DOHH2 (cell line): Measurements from ENCODE around the gene HK2.

Experiments used
- H3F3A ChIP-seq: fragments of 200-600 bp; sonication (generic), shearing (Covaris generic); 2 replicates; pipeline ENCODE4 v1.6.0; 2016; ENCODE audit warnings: antibody characterized with exemption, mild to moderate bottlenecking; ENCODE audit not compliant: control insufficient read depth, insufficient read depth
- H3K27ac ChIP-seq: fragments of 200-600 bp; sonication (generic); 2 replicates; pipeline ENCODE4 v1.5.1; 2014; ENCODE audit warnings: low read depth, mild to moderate bottlenecking, low read length, moderate library complexity
- H3K27me3 ChIP-seq: fragments of 200-600 bp; sonication (generic); 2 replicates; pipeline ENCODE4 v1.6.1; 2014; ENCODE audit warnings: mild to moderate bottlenecking, low read length, mixed read lengths; ENCODE audit not compliant: control insufficient read depth
- H3K36me3 ChIP-seq: fragments of 200-600 bp; sonication (generic); 2 replicates; pipeline ENCODE4 v1.6.1; 2014; ENCODE audit warnings: mild to moderate bottlenecking, low read length, moderate library complexity, mixed read lengths; ENCODE audit not compliant: control insufficient read depth
- H3K4me1 ChIP-seq: fragments of 200-600 bp; sonication (generic); 2 replicates; pipeline ENCODE4 v1.6.1; 2014; ENCODE audit warnings: mild to moderate bottlenecking, low read length, mixed read lengths; ENCODE audit not compliant: control insufficient read depth
- H3K4me2 ChIP-seq: fragments of 200-600 bp; sonication (generic); 2 replicates; pipeline ENCODE4 v1.6.0; 2014; ENCODE audit warnings: mild to moderate bottlenecking, low read length, moderate library complexity
- H3K4me3 ChIP-seq: fragments of 200-600 bp; sonication (generic); 2 replicates; pipeline ENCODE4 v1.5.1; 2014; ENCODE audit warnings: mild to moderate bottlenecking, low read length, mixed read lengths
- H3K79me2 ChIP-seq: fragments of 200-600 bp; sonication (generic); 2 replicates; pipeline ENCODE4 v1.6.1; 2014; ENCODE audit warnings: mild to moderate bottlenecking, low read length, mixed read lengths; ENCODE audit not compliant: control insufficient read depth
- H3K9me2 ChIP-seq: fragments of 200-600 bp; sonication (generic); replicated peaks from 2 replicates; pipeline ENCODE4 v1.6.1; 2014; ENCODE audit warnings: mild to moderate bottlenecking, low read length, mixed read lengths; ENCODE audit not compliant: control insufficient read depth
- H3K9me3 ChIP-seq: fragments of 200-600 bp; sonication (generic); 2 replicates; pipeline ENCODE4 v1.6.1; 2014; ENCODE audit warnings: antibody characterized with exemption, low read length, mixed read lengths; ENCODE audit not compliant: control insufficient read depth, insufficient read depth
- H4K20me1 ChIP-seq: fragments of 200-600 bp; sonication (generic); 2 replicates; pipeline ENCODE4 v1.6.0; 2014; ENCODE audit warnings: low read depth, mild to moderate bottlenecking, antibody characterized with exemption, low read length, moderate library complexity; ENCODE audit not compliant: control insufficient read depth, insufficient read depth
- EZH2phosphoT487 ChIP-seq: fragments of 200-600 bp; sonication (generic); IDR thresholded peaks from 2 replicates; pipeline ENCODE4 v1.6.1; 2017; ENCODE audit warnings: borderline replicate concordance, mild to moderate bottlenecking, antibody characterized with exemption, low read length, moderate library complexity, mixed read lengths
- TF ChIP-seq, protein P1 (sequence below): fragments of 200-600 bp; sonication (generic); IDR thresholded peaks from one replicate; pipeline ENCODE4 v1.5.1; 2014; ENCODE audit warnings: antibody characterized with exemption, mild to moderate bottlenecking, low read depth, low read length; ENCODE audit not compliant: poor library complexity, severe bottlenecking

Gene HK2

DNA sequence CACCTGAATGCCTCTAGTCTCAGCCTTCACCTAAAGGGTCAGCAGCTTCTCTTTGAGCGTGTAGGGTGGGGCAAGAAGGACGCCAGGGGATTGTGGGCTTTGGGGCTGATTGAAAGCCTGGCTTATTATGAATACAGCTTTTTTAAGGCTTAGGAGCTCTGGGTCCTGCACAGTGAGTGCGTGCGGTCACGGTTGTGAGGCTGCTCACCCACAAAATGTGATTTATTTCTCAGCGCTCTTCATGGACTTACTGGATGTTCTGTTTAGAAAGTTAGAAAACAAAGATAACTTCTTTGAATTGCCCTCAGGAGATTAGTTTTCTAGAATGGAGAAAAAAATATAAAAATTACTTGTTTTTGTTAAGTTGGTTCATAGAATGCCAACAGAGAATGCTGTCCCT, 37.5 kb downstream of the HK2 start:
- H3K4me1 ChIP-seq, result peaks cover 11% of the 10 kb centered on the region

DNA sequence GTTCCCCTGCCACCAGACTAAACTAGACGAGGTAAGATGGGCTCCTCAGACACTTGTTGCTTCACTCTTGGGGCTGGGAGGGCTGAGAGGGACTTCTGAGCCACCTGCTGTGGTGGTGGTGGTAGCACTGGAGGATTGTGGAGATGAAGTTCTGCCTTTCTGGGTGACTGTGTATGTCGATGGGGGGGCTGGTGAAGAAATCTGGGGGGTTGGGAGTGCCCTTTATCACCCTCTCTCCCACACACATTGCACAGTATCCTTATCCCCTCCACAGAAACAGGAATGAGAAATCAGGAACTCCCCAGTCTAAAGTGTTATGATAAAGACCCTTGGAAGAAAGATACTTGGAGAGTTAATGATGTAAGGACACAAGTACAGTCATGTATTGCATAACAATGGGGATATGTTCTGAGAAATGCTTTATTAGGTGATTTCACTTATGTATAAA, 38.5 kb downstream of the HK2 start:
- no peak for TF ChIP-seq EZH2phosphoT487
- TF ChIP-seq, protein P1, sequence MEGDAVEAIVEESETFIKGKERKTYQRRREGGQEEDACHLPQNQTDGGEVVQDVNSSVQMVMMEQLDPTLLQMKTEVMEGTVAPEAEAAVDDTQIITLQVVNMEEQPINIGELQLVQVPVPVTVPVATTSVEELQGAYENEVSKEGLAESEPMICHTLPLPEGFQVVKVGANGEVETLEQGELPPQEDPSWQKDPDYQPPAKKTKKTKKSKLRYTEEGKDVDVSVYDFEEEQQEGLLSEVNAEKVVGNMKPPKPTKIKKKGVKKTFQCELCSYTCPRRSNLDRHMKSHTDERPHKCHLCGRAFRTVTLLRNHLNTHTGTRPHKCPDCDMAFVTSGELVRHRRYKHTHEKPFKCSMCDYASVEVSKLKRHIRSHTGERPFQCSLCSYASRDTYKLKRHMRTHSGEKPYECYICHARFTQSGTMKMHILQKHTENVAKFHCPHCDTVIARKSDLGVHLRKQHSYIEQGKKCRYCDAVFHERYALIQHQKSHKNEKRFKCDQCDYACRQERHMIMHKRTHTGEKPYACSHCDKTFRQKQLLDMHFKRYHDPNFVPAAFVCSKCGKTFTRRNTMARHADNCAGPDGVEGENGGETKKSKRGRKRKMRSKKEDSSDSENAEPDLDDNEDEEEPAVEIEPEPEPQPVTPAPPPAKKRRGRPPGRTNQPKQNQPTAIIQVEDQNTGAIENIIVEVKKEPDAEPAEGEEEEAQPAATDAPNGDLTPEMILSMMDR, result no peak
- Histone ChIP-seq H3K4me2 (no peak overlapping the region), H3K9me2 (no peaks in the 10 kb centered on the region), H3K27ac (no peak overlapping the region), H4K20me1 (no peaks in the 10 kb centered on the region), H3F3A (peaks cover 2% of the 10 kb centered on the region; the same call in 1 of the 2 replicates), H3K27me3 (no peaks in the 10 kb centered on the region), H3K9me3 (no peaks in the 10 kb centered on the region), H3K4me3 (no peak overlapping the region), H3K79me2 (peaks cover 44% of the 10 kb centered on the region), H3K4me1 (peaks cover 4% of the 10 kb centered on the region; the same call in 1 of the 2 replicates), H3K36me3 (peaks cover 96% of the 10 kb centered on the region)

More for the DNA sequence above, 37.5 kb downstream of the HK2 start:
- H3F3A ChIP-seq, result peaks cover 2% of the 10 kb centered on the region; the same call in 1 of the 2 replicates
- no peak overlapping the region for H3K4me2 ChIP-seq
- 0 out of 2 replicates have a peak, but pooled peaks cover under 1% of the 10 kb centered on the region for H4K20me1 ChIP-seq
- no peaks in the 10 kb centered on the region for H3K9me2 ChIP-seq
- no peaks in the 10 kb centered on the region for H3K27me3 ChIP-seq
- no peak overlapping the region for H3K27ac ChIP-seq
- H3K4me3 ChIP-seq, result no peak overlapping the region
- H3K79me2 ChIP-seq, result peaks cover 54% of the 10 kb centered on the region
- TF ChIP-seq, protein P1, result no peak
- no peak for TF ChIP-seq EZH2phosphoT487
- H3K9me3 ChIP-seq, result no peaks in the 10 kb centered on the region
- peaks cover 96% of the 10 kb centered on the region for H3K36me3 ChIP-seq

DNA sequence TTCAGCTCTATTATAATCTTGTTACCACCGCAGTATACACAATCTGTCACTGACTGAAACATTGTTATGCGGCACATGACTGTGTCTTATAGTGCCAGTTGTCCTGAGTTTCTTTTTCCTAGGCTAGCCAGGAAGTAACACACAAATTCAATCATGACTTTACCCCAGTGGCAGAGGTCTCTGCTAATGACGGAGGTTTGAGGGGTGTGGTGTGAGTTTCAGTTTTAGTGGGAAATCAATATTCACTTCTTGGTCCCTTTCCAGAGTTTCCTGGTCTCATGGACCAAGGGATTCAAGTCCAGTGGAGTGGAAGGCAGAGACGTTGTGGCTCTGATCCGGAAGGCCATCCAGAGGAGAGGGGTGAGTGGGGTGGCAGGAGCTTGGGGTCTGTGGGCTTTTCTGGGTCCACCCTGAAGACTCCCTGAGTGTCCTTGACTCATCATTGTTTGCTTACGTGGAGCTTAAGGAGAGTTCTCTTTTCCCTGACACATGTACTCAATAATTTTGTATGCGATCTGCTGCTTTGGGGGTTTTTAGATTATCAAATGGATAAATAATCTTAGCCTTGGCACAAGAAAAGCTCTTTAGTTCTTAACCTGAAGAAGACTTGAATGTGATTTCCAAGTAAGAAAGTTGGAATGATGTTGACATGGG, 39.2 kb downstream of the HK2 start:
- H3K36me3 ChIP-seq, result peaks cover 96% of the 10 kb centered on the region
- H3K27me3 ChIP-seq, result no peaks in the 10 kb centered on the region
- TF ChIP-seq, protein P1, result no peak
- TF ChIP-seq EZH2phosphoT487, result no peak

More for the DNA sequence above, 39.2 kb downstream of the HK2 start:
- peaks cover 37% of the 10 kb centered on the region for H3K79me2 ChIP-seq
- no peaks in the 10 kb centered on the region for H3K9me2 ChIP-seq
- peaks cover 2% of the 10 kb centered on the region; the same call in 1 of the 2 replicates for H3F3A ChIP-seq
- no peak overlapping the region for H3K4me2 ChIP-seq
- no peak overlapping the region for H3K27ac ChIP-seq
- H3K4me3 ChIP-seq, result no peak overlapping the region
- no peaks in the 10 kb centered on the region for H4K20me1 ChIP-seq
- peaks cover 4% of the 10 kb centered on the region; the same call in 1 of the 2 replicates for H3K4me1 ChIP-seq
- no peaks in the 10 kb centered on the region for H3K9me3 ChIP-seq
